ENCODE measurements around the gene SPOCK1.
"Not testable (repeated sequence)": the region's sequence is repeated elsewhere in the genome, so short reads cannot be mapped to it uniquely, and the experiment has no call there.

SPOCK1 gene

GRCh38 chr5:137393196-137393993, 105.7 kb downstream of the SPOCK1 start:
- DNase-seq, result no peak

GRCh38 chr5:137392261-137392660, 106.9 kb downstream of the SPOCK1 start:
- no peak for DNase-seq

DNA sequence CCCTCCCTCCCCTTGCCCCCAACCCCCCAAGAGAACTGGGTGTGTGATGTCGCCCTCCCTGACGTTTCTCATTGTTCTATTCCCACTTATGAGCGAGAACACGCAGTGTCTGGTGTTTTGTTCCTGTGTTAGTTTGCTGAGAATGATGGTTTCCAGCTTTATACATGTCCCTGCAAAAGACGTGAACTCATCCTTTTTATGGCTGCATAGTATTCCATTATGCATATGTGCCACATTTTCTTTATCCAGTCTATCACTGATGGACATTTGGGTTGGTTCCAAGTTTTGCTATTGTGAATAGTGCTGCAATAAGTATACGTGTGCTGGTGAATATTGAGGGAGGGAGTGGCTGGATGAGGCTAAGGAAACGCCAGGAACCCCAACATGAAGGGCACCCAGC, 108.1 kb downstream of the SPOCK1 start:
- DNase-seq, result not testable (repeated sequence)

DNA sequence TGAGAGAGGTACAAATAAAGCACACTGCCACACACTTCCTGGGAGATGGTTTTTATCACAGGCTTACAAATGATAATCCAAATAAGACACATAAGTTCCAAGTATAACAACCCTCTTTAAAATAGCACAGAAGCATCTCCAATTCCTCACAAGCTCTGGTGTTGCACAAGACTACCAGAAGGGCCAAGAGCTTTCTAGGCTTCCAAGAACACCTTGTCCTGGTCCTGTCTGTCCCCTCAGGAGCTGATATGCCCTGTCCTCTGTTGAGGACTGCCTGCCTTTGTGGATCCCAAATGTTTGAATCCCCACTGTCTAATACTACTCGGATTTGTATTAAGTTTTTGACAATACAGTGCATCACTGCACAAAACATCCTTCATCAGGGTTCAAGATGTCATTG, 110.1 kb downstream of the SPOCK1 start:
- DNase-seq, result no peak

DNA sequence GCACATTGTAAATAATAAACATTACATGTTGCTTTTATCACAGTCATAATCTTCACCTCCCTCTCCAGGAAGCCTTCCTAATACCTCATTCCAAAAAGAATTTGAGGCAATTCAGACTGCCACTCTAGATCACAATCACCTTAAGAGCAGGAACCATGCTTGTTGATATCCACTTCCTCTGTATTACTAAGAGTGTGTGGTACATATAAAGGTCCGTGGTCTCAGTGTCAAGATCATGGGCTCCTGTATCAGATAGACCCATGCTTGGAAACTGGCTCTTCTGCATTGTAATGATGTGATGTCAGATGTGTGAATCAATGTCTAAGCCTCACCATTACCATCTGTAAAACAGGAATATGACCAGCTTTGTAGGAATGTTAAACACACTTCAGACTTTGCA, 114.1 kb downstream of the SPOCK1 start:
- no peak for DNase-seq

- no peak for DNase-seq
These were observed 115.2 kb downstream of the SPOCK1 start for GRCh38 chr5:137383909-137384308.

- DNase-seq, result no peak
These were observed 117.6 kb downstream of the SPOCK1 start for GRCh38 chr5:137381555-137381954.

DNA sequence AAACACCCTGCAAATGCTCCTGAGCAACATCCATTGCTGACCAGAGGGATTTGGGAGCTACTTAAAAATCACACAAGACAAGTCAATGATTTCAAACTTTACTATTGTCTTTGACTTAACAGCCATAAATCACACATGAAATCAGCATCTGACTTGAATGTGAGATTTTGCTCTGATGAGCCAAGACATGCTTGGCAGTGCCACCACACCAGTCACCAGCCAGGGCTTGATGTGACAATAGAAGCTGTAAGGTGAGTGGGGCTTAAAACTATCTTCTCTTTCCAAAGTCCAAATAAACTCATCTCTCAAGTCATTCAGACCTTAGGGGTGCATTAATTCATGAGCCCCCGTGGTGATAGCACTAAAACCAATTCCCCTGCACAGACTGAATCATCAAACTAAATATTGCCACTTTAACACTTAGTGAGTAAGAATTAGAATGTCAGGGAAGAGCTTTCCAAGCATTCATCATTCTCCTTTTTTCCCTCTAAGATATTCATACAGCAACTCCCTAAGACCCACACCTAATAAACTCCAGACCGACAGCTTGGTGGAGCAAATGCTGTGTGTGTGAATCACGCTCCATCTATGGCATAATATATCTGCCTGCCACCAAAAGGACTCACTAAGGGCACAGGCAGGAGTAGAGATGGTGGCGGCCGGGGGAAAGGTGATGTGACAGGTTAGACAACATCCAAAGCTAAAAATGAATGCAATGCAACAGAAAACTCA, 119.4 kb downstream of the SPOCK1 start:
- no peak for DNase-seq

DNA sequence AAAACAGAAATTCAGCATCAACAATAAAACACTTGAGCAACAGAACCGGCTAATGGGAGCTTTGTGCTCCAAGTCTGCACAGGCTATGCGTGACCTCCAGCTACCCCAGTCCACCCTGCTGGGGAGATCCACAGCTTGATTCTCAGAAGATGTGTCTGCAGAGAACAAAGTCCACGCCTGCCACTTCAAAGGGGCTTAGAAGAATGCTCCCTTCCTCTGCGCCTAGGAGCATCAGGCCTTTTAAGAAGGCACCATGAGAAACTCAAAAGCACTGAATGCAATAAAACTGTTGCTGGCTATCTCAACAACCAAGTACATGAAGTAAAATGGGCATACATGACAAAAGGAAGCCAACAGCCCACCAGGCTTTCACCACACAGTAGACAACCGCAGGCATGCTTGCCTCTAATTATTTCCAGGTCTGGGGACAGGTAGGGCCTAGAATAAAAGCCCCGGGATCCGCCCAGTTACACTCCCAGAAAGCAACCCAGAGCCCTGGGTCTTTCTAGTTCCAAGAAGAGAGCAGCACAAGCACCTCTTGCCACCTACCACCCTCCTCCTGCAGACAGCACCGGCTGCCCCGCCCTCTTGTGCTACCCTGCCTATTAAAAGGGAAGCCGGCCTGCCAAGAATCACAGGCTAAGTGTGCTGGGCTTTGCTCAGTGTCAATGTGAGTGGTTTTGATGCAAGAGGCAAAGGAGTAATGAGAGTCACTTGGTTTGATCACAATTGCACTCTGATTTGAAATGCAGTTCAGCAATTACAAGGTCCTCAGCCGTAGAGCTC, 123.2 kb downstream of the SPOCK1 start:
- DNase-seq, result no peak

- DNase-seq, result no peak
These were observed 124.9 kb downstream of the SPOCK1 start for GRCh38 chr5:137374110-137374714.

GRCh38 chr5:137372773-137373160, 126.4 kb downstream of the SPOCK1 start:
- DNase-seq, result peak in 1 of 2 experiments; percentile 12

GRCh38 chr5:137372016-137372772, 126.9 kb downstream of the SPOCK1 start:
- no peak for DNase-seq

- no peak for DNase-seq
These were observed 128.7 kb downstream of the SPOCK1 start for GRCh38 chr5:137370096-137371071.

DNA sequence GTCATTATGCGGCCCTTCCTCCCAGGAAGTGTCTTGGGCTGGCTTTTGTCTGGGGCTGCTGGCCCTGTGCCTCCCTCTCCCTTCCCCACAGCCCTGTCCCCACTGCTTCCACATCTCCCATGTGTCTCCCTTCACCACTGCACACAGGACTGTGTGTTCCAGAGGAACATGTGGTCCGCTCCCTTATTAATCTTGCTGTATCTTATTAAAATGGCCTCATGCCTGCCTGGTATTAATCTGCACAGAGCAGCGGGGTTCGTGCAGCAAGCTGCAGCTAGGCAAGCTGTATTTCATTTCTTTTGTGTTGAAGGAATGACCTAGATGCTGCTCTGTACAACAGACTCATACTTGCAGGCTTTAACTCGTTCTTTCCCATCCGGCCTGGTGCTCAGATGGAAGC, 130.5 kb downstream of the SPOCK1 start:
- DNase-seq, result no peak

DNA sequence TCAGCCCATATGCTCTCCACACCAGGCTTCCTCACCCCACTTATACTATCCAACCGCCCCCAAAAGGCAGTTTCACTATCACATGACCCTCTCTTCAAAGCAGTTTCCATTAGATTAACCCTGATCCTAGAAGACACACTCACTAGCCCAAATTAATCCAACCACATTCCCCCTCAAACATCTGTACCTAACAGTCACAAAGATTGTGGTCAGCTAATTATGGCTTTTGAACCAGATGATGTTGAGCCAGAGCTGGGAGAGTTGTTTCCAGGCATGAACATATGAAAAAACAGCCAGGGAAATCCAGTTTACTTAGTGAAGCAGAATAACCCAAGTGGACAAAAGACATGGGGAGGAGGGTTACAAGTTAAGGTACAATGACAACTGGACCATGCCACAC, 131.2 kb downstream of the SPOCK1 start:
- no peak for DNase-seq

DNA sequence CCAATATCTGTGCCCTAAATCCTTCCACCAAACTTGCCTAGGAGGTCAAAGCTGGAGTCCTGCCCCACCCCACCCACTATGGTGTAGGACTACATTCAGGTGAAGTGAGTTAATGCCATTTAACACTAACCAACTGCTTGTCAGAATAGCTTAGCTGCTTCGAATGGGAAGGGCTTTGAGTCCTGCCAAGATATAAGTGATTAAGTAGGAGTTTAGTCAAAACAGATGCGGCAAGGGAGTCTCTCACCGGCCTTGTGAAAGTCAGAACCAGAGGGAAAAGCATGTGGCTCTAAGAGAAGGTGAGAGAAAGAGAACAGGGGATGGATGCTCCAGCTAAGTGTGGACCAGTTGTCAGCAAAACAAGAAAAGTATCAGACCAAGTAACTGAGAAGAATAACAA, 132.6 kb downstream of the SPOCK1 start:
- DNase-seq, result no peak

- no peak for DNase-seq
These were observed 133.8 kb downstream of the SPOCK1 start for GRCh38 chr5:137365126-137365865.

DNA sequence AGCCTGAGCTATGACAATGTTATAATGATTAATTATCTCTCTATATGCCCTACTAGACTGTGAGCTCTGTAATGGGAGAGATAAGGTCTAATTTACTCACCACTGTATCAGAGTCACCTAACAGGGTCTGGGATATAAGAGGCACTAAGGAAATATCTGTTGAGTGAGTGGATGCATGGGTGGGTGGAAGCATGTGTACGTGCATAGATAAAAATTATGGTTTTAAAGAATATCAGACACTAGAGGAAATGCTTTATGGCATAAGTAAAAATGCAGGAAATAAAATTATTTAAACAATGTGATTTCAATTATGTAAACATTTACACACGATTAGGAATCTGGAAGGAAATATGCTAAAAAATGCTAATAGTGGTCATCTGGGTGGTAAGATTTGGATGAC, 137.8 kb downstream of the SPOCK1 start:
- DNase-seq, result no peak

DNA sequence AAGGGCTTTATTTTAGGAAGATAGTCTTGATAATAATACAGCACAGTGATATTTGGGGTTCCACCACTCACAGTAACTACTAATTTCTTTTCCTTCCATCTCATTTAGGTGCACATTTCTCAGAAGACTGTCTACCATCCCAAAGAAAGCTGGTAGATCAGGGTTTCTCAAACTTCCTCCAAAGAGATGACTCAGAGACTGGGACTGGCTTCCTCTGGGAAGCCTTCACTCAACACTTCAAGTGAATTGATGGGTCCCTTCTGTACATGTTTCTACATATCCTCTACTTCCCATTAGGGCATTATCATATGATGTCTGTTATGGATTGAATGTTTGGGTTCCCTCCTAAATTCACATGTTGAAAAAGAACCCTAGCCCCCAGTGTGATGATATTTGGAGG, 138.5 kb downstream of the SPOCK1 start:
- DNase-seq, result no peak

DNA sequence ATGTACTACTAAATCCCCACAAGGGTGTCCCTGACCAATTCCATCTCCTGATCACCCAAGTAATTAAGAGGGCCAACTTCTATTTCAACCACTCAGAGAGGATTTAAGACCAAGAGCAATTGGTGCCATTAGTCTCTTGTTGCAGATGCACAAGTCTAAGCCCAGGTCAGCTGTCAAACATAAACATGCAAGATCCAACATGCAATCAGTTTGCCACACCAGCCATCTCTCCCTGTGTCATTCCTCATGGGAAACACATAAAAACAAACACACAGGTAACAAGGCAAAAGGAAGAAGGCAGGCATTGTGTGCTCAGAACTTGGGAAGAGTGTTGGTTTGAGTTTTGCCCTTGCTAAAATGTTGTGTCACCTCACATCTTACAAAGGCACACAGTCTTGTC, 139.2 kb downstream of the SPOCK1 start:
- DNase-seq, result no peak
